Measurements from ENCODE around the gene PDLIM7.

PDLIM7 gene

DNA sequence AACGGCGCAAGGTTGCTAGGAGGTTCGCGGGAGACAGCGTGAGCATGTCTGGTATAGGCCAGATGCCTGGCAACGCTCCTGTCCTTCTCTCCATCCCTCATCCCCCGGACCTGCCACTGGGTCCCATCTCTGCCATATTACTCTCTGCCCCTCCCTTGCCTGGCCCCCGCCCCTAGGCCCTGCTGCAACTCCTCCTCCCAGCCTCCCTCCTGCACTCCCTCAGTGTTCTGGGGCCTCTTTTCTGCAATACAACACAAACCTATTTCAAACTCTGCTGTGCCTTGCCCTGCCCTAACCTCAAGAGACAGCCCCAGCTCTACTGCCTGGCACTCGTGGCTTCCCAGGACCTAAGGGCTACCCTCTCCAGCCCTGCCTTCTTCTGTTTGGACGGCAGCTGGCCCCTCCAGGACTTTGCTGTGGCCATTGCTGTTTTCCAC, 15.0 kb downstream of the PDLIM7 start:
- no peak for DNase-seq (ENCODE audit: low read depth, low spot score)
- H3K4me3 ChIP-seq (ENCODE audit: low read length) = no peak overlapping the region

DNA sequence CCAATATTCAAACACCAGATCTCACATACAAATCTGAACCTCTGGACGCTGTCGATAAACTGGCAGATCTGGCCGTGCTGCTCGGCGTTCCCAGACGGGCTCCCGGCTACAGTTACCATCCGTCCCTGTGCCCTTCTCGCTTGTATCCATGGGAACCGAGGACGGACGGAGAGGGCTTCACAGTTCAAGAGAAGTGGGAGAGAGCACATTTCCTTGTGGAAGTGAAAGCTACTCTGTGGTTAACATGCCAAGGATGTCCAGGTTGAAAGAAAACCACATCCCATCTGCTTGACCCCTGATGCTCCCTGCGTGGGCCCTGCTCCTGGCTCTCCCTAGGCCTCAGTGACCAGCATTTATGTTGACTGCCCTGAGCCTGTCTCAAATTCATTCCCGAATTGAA, 17.6 kb downstream of the PDLIM7 start:
- no peak for DNase-seq (ENCODE audit: low read depth, low spot score)
- no peak overlapping the region for H3K4me3 ChIP-seq (ENCODE audit: low read length)

DNA sequence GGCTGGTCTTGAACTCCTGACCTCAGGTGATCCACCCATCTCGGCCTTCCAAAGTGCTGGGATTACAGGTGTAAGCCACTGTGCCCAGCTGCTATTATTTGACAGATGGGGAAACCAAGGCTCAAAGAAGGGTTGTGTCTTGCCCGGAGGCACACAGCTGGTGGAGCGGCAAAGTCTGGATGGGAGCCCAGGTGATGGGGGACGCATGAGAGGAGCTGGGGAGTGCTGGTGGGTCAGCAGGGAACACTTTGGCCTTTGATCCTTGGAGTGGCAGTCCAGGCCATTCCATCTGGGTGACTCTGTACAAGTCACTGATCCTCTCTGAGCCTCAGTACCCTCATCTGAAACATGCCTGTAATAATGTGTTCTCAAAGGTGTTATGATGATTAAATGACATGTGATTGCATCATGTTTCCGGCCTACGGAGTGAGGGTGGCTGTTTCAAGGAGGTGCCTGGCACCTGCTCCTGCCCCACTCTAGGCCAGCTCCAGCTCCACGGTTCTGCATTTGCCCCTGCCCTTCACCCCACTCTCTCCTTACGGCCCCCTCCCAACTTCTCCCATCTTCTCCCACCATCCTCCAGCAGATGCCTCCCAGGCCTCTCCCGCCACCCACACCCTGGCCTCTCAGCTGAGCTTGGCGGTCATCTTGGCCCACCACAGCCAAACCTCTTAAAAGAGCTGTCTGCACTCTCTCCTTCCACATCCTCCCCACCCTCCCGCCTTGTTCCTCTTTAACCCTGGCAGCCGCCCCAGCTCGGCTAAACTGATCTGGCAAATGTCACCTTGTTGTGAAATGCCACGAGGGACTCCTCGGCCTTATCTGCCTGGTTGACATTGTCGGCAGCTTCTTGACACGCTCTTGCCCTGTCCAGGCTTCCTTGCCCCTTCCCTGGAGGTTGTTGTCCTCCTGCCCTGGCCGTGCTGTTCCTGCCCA, 18.4 kb downstream of the PDLIM7 start:
- H3K4me3 ChIP-seq (ENCODE audit: low read length) = no peak overlapping the region
- DNase-seq (ENCODE audit: low read depth, low spot score) = peak; percentile 42

DNA sequence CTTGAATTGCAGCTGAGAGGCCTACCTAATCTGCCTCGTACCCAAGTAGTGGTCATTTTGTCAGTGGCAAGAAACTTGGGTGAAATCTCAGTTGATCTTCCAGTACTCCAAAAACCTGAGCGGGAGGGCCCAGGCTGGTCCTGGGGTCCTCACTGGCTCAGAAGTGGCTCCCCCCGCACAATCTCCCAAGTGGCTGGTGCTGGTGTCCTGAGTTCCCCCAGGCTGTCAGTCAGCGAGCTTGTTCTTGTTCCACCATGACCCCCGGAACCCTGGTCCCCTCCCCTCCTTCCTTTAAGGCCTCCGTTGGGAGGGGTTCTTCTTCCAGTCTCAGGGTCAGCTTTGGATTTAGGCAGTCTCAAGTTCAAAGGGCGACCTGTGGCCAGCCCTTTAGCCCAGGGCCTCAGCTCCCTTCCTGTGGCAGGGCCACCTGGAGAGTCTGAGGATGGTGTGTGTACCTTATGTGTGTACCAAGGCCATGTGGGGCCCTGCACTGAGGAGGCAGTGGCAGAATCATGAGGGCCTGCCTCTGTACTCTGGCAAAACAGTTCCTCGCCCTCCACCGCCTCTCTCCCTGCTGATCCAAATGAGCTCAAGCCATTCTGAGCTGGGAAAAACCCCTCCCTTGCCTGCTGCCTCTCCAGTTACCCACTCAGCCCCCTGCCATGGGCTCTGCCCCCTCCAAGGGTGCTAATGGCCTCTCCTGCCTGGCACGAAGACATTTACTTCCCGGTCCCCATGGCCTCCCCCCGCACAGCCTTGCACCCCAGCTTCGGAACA, 19.5 kb downstream of the PDLIM7 start:
- no peak overlapping the region for H3K4me3 ChIP-seq (ENCODE audit: low read length)
- no peak for DNase-seq (ENCODE audit: low read depth, low spot score)

DNA sequence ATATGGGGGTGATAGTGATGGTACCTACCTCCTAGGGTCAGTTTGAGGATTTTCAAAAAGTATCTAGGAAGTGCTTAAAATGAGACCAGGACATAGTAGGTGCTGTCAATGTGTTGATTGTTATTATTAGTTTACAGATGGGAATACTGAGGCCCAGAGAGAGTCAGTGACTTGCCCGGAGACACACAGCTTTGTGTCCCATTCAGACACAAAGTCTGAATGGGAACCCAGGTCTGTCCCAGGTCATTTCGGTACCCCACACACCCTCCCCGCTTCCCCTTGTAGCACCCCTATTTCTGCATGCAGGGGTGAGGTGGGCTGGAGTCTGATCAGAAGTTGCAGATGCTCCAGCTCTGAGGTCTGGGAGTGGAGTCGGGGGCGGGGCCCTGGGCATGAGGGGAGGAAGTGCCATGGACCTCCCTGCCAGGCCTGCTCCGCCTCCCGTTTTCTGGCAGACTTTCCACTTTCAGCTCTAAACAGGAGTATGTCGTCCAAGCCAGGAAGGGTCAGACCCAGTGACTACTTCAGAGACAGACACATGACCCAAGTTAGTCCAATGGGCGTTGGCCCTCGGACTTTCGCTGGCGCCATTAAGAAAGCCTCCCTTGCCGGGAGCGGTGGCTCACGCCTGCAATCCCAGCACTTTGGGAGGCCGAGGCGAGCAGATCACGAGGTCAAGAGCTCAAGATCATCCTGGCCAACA, 20.7 kb downstream of the PDLIM7 start:
- H3K4me3 ChIP-seq (ENCODE audit: low read length) = no peak overlapping the region
- no peak for DNase-seq (ENCODE audit: low read depth, low spot score)

DNA sequence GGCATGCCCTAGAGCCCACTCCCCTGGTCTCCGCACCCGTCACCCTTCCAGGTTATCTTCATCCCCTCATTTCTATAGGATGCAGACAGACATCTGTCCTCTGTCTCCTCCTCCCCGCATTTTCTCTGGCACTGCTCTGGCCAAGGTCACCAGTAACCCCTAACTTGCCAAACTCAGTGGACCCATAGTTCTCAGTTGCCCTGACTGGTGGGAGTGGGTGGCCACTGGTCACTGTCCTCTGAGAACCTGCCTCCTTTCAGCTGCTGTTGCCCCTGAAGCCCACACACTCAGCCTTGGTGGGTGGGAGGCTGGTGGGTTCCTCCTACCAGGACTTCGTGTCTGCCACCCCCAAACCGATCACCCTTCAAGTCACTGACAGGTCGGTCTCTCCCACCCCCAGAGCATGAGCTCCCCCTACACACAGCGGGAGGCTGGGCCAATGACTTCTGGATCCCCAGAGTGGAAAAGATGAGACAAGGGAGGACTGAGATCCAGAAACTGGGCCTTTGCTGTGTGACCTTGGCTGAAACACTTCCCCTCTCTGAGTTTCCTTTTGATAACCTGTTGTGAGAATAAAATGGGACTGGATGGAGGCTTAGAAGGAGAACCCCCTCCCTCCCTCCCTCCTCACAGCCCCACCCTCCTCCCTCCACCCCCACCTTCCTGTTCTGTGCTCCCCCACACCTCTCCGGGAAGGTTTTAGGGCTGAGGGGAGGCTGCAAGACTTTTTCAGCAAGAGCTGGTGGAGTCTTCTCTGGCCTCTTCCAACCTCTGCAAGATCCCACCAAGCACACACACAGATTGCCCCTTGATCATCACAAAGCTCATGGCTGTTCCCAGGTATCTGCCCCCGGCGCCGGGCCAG, 21.6 kb downstream of the PDLIM7 start:
- DNase-seq (ENCODE audit: low read depth, low spot score) = no peak
- H3K4me3 ChIP-seq (ENCODE audit: low read length) = no peak overlapping the region

DNA sequence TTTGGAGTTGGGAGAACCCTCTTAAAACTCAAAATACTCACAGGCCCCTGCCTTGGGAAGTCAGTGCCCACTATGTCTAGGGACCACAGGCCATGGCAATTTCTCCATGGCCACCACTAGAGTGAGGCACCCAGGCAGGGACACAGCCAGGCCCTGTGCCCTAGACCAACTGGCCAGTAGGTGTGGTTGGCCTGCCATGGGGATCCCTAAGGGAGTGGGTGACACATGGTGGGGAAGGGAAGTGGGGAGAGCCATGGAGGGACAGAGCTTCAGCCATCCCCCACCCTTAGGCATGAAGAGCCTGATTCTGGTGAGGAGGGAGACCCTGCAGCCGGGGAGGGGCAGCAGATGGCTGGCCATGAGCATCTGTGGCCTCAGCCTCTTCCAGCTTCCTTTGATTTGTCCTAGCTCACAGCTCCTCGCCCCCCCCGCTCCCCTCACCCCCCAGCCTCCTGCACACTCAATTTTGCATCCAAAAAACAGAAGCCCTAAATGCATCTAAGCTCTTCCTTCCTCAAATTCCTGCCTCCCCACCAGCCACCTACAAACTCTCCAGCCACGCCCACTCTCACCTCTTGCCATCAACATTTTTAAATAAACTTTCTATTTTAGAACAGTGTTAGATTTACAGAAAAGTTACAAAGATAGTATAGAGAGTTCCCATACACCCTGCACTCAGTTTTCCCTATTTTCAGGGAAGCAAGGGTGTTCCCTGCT, 22.4 kb downstream of the PDLIM7 start:
- no peak overlapping the region for H3K4me3 ChIP-seq (ENCODE audit: low read length)
- DNase-seq (ENCODE audit: low read depth, low spot score) = no peak

DNA sequence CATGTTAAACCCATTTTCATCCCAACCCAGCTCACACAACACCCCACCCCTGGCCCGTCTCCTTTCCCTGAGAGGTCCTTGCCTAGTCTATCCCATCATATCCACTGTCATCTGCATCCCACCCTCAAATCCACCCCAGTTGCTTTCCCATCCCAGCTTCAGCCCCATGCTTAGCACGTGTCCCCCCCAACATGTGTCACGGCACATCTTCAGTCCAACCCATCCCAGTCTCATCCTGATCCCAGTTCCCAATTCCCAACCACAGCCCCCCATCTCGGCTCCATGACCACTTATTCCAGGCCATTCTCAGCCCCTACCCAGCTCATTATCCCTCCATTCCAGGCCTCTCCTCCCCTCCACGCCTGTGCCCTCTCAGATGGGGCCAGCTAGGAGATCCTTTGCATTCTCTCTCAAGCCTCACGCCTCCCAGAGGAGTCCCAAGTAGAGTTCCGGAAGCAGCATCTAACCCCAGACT, 23.4 kb downstream of the PDLIM7 start:
- peak overlapping the region; percentile 32 for H3K4me3 ChIP-seq (ENCODE audit: low read length)
- no peak for DNase-seq (ENCODE audit: low read depth, low spot score)

DNA sequence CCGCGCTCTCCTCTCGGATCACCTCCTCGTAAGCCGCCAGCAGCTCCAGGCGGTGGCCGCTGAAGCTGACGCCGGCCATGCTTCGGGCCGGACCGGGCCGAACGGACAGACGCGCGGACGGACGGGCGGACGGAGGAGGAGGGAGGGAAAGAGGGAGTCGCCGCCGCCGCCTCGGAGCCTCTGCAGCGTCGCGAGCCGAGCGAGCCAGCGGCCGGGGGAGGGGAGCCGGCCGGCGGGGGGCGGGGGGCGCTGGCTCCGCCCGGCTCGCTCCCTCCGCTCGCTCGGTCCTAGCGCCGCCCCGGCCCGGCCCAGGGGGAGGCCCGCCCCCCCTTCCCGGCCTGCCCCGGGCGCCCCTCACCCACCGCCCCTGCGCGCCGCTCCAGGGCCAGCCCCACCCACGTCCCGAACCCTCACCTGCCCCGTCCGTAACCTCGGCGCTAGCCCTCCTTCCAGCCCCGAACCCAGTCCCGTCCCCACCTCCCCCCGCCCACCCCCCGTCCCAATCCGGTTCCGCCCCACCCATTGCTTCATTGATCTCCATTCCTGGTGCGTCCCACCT, 23.9 kb downstream of the PDLIM7 start, which contains the start of gene DBN1:
TSS of gene DBN1 (minus strand) at position 192 of the 559 bp plus-strand sequence. CDS start at position 79, 113 bp downstream.
- no peak for DNase-seq (ENCODE audit: low read depth, low spot score)
- peak within 1 kb of the TSS; percentile 76 for H3K4me3 ChIP-seq (ENCODE audit: low read length)

DNA sequence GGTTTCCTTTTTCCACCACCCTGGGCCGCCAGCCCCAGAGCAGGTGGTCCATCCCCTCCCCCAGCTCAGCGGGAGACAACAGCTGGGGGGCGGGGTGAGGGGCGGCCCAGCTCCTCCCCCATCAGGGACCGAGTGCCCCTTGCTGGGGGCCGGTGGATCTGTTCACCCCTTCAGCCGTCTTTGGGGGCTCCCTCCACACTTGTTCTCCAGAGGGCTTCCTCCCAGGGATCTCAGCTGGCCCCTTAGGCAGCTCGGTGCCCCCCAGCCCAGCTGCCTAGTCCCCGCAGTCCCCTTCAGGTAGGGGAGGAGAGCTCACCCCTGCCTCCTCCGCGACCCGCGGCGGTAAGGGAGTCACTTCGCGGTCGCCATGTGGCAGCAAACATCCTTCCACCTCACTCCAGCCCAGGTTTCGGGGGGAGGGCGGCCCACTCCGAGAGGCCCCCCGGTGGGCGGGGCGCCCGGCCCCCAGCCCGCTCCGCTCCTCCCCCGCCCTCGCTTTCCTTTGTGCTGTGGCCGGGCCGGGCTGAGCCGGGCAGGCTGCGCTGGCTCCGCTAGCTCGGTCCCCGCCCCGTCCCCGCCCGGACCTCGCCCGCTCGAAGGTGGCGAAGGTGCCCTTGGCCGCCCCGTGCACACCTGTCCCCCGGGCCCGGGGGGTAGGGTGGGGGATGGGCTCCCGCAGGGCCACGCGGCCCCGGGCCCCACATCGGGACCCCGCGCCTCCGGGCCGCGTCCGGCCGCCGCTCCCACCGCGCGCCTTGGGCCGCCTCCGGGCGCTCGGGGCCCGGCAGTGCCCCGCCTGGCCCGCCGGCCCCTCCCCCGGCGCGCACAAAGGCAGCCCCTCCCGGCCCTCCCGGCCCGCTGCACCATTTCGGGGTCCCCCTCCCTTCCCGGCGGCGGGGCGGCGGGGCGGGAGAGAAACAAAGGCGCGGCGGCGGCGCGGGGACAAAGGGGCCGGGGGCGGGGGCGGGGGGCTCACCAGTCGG, 24.7 kb downstream of the PDLIM7 start:
- DNase-seq (ENCODE audit: low read depth, low spot score) = peak; percentile 59
- H3K4me3 ChIP-seq (ENCODE audit: low read length) = peak overlapping the region; percentile 76

DNA sequence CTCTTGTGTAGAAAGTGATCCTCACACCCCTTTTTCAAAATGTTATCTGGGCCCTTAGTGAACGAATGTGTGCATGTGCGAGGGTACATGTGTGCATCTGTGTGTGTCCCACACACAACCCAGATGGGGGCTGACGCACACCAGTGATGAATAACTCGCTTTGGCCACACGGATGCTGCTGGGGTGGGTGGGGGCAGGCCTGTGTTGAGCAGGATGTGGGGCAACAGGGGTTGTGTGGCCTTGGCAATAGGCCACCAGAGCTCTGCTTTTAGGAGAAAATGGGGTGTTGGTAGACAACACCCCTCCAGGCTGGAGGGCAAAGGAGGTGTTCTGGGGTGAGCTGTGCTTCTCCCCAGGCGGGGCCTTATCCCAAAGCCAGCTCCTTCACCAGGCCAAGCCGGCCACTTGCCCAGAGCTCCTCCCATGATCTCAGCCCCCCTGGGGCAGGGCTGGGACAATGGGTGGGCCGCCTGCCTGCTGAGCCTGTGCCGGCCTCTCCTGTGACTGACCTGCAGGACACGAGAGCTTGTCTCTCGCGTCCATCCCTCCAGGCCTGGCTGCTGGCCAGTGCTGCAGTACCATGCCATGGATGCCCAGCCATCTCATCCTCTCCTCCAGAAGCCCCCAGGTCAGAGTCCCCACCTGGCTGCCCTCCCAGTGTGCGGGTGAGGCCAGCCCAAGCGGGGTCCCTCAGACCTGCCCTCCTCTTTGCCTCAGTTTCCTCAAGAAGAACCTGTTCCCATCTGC, 25.6 kb downstream of the PDLIM7 start:
- H3K4me3 ChIP-seq (ENCODE audit: low read length) = peak overlapping the region; percentile 76
- no peak for DNase-seq (ENCODE audit: low read depth, low spot score)

DNA sequence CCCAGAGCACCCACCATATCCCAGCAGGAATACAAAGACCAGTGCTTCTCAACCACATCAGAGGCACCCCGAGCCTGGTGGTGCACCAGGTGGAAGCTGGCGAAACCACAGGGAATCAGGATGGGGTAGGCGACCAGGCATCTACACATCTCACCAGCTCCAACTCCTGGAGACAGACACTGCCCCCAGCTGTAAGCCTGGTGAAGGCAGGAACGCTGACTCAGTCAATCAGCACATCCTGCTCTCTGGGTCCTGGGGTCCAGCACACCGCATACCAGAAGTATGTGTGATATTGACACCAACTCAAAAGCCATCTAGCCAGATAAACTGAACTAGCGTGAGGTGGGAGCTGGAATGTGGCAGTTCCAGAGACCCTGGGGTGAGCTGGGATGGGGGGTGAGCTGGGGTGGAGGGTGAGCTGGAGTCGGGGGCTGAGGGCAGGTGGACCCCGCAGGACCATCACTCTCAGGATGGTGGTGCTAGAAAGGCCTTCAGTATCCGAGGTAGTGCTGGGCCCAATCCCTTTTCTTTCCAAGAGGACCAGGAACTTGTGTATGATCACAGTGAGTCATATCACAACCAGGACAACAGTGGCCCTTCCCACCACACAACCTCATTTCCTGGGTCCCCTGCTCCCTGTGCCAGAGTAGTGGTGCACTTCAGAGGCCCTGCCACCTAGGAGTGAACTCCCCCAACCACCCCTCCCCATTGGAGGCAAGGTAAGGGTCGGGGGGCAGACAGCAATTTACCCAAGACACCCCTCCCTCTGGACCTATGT, 26.5 kb downstream of the PDLIM7 start:
- DNase-seq (ENCODE audit: low read depth, low spot score) = no peak
- no peak overlapping the region for H3K4me3 ChIP-seq (ENCODE audit: low read length)

DNA sequence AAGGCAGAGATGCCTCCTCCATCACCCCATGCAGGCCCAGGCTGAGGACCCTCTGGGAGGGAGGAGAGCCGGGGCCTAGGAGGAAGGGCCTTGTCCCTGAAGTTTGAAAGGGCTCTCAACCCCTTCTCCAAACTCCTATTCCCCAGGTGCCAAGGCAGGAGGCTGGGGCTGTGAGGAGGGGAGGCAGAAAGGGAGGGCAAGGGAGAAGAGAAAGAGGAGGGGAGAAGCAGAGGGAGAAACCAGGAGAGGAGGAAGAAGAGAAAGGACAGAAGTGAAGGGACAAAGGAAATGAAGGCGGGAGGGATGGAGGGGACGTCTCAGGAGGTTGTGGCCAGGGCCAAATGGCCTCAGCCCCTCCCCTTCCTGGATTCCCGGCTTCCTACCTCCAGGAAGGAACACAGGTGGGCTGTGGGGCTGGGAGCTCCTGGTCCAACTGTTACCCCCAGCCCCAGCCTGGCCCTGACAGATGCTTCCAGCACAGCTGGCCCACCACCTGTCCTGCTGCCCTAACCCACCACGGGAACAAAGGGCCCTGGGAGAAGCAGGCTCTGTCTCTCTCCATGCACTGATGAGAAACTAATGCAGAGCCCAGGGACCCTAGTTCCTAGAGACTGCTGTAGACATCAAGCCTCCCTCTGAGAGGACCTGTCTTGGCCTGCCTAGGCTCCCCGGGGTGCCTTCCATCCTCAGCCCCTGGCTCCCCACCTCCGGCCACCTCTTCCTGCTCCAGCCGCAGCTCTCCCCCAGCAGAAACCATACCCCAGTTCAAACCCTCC, 27.5 kb downstream of the PDLIM7 start:
- DNase-seq (ENCODE audit: low read depth, low spot score) = no peak
- no peak overlapping the region for H3K4me3 ChIP-seq (ENCODE audit: low read length)
